OCI-LY1 (cell line): Measurements from ENCODE around the gene NAA10.

Experiments used
- CTCF ChIP-seq: fragments of 200-600 bp; sonication (generic), shearing (Covaris generic); IDR thresholded peaks from 2 replicates; pipeline ENCODE4 v1.5.1; 2017; ENCODE audit warnings: mild to moderate bottlenecking, antibody characterized with exemption, low read length, moderate library complexity, mixed read lengths
- EZH2 ChIP-seq: fragments of 200-600 bp; sonication (generic), shearing (Covaris generic); IDR thresholded peaks from 2 replicates; pipeline ENCODE4 v1.8.0; 2017; ENCODE audit warnings: borderline replicate concordance, mixed run types, mild to moderate bottlenecking, antibody characterized with exemption, low read length, moderate library complexity, mixed read lengths

- TF ChIP-seq CTCF (no peak), EZH2 (no peak)
These were observed 40.0 kb upstream of the NAA10 start for GRCh38 chrX:153974726-153975286.
